HG02852 (cell line): ENCODE data around the gene JAKMIP3.

Experiments used
- ATAC-seq: cut with Tn5 transposase; IDR thresholded peaks from one replicate; pipeline ENCODE4 v1.9.1; 2021; ENCODE audit warnings: mild to moderate bottlenecking, moderate library complexity; ENCODE audit not compliant: unreplicated experiment

The JAKMIP3 gene

DNA sequence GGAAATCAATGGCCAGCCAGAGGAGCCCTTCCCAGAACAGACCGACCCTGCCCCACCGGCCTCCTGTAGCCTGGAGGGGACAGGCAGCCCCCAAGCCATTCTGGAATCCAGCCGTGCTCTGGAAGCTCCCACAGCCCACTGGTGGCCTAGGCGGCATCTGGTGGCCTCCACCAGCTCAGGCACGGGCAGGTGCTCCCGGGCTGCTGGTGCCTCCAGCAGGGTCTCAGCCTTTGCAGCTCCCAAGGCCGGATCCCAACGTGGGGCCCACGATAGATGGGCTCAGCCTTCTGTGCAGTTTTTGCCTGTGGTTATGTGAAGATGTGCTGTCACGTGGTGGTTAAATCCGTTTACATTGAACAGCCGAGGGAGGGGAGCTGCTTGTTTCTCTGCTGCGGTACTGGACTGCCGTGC lies 44.4 kb downstream of the JAKMIP3 start:
- ATAC-seq: no peak

- ATAC-seq: no peak
Measured at GRCh38 chr10:132110713-132111112, 45.0 kb downstream of the JAKMIP3 start.

DNA sequence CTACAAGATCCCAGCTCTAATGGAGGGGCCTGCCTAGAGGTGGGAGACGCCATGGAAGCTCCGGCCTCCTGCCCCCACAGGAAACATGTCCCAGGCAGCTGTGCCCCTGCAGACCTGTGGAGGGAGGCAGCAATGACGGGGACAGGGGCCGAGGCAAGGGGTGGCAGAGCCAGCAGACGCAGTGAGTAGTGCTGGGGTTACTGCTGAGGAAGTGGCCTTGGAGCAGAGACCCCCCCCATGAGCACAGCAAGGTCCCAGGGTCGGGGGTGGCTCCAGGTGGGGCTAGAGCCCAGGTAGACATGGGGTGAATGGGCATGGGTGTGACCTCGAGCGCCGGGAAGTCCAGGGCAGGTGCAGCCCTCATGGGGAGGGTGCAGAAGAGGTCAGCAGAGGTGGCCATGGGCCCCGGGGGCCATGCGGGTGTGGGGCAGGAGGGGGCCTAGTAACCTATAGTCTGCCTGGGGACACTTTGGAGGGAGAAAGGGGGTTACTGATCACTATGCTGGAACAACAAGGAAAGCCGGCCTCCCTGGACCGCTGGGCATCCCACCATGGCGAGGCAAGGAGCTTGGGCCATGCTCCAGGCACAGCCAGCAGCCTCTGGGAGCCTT lies 45.5 kb downstream of the JAKMIP3 start:
- no peak for ATAC-seq

- no peak for ATAC-seq
Measured at GRCh38 chr10:132111871-132112341, 46.2 kb downstream of the JAKMIP3 start.

DNA sequence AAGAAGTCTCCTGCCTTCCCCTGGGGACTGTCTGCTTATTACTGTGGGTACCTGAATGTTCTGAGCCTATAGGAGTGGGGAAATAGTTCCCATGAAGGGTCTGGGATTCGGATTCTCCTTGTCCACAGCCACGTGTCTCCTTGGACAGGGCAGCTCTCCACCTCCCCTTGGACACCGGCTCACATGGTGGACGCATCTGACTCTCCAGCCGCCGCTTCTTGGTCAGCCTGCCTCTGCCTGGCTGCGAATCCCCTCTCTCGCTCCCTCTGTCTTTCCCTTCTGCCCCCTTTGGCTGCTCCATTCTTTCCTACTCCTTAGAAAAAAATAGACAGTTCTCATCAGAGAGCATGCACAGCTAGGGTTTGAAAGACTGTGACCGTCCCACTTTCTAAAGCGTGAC lies 46.9 kb downstream of the JAKMIP3 start:
- ATAC-seq: no peak

GRCh38 chr10:132113206-132113605 lies 47.5 kb downstream of the JAKMIP3 start:
- ATAC-seq: no peak

- ATAC-seq: no peak
Measured at GRCh38 chr10:132113766-132114365, 48.1 kb downstream of the JAKMIP3 start.

DNA sequence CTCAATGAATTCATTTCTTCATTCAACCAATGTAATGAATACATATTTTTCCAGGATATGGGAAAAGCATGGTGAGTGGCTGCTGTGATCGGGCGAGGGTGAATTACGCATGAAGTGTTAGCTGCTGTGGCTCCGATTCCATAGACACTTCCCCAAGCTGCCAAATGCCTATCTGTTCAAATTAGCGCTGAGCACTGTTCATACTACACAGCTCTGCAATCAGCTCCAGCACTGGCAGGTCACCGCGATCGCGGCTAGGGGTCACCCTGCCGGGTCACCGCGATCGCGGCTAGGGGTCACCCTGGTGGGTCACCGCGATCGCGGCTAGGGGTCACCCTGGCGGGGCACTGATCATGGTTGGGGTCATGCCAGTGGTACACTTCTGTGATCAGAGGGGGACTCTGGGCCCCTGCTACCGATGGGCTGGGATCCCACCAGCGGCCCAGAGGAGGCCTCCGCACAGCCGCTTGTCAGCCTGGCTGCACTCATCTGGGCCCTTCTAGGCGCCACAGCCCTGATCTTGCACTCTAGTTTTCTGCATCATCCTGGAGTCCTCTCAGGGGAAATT lies 49.3 kb downstream of the JAKMIP3 start:
- ATAC-seq: no peak
